Activated CD4-positive, alpha-beta T cell treated with anti-CD3 and anti-CD28 coated beads, Interleukin-10, Interleukin-2, amounts not matched to agents 100 ng/mL and 50 ng/mL, durations not matched to agents 16 hours and 8 hours (primary cell): ENCODE measurements around the gene TDRD6.
"Not testable (repeated sequence)": the region's sequence is repeated elsewhere in the genome, so short reads cannot be mapped to it uniquely, and the experiment has no call there.

Experiments used
- DNase-seq: peaks from one replicate; pipeline ENCODE4 v3.0.0-alpha.2; 2020

TDRD6 gene

GRCh38 chr6:46744159-46744725, 56.6 kb downstream of the TDRD6 start:
- DNase-seq = not testable (repeated sequence)

- DNase-seq = no peak
These were observed 58.3 kb downstream of the TDRD6 start for GRCh38 chr6:46745973-46746372.

- DNase-seq = no peak
These were observed 59.0 kb downstream of the TDRD6 start, which contains the start of gene ANKRD66 for GRCh38 chr6:46746696-46747095. Gene ANKRD66 (plus strand): TSS chr6:46746933. CDS start chr6:46751949, 5,016 bp downstream.

- no peak for DNase-seq
These were observed 61.3 kb downstream of the TDRD6 start for GRCh38 chr6:46748940-46749503.

DNA sequence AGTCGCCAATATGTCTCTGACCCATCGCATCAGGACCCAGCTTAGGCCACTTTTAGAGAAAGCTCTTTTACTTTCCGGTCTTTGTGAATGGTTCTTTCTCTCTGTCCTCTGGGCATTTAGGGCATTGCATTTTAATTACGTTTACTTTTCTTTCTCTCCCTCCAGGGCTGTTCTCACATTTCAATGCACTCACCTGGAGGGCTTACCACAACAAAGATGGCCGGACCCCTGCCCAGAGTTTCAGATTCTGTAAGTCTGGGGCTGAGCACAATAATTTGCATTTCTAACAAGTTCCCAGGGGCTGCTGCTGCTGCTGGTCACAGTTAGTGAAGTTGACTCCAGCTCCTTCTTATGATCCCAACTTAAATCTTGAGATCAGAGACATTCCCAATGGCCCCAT, 62.0 kb downstream of the TDRD6 start:
- no peak for DNase-seq

- no peak for DNase-seq
These were observed 64.0 kb downstream of the TDRD6 start for GRCh38 chr6:46751658-46752057.
